ENCODE data around the gene SEL1L2. TPM values are rescaled to one million over a fixed set of nuclear protein-coding genes. Genes with fewer than 3 reads are reported as not detected.
A peak's percentile ranks its signal among the peaks of the same experiment; 100 is the strongest.

The SEL1L2 gene
- total RNA-seq, 1 experiment from 2014 or later: not detected

DNA sequence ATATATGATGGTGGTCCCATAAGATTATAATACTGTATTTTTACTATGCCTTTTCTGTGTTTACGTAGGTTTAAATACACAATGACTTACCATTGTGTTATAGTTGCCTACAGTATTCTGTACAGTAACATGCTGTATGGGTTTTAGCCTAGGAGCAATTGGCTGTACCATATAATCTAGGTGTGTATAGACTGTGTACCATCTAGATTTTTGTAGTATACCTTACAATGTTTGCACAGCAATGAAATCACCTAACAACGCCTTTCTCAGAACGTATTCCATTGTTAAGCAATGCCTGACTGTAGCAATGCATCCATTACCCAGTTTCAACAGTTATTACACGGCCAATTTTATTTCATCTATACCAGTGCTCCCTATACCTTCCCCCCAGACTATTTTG lies 15.6 kb upstream of the SEL1L2 start:
- H3K27me3 Mint-ChIP-seq (ENCODE audit: insufficient read depth, unreplicated experiment): no peaks in the 10 kb centered on the region
- no peaks in the 10 kb centered on the region for H3K9me3 ChIP-seq
- H3K4me1 ChIP-seq: no peaks in the 10 kb centered on the region
- H3K4me3 ChIP-seq (ENCODE audit: low read depth, low read length): no peak overlapping the region
- H3K4me3 Mint-ChIP-seq (ENCODE audit: unreplicated experiment): no peak overlapping the region
- H3K27ac Mint-ChIP-seq (ENCODE audit: unreplicated experiment): no peak overlapping the region
- H3K36me3 ChIP-seq (ENCODE audit: control insufficient read depth, insufficient read depth, low read length): no peaks in the 10 kb centered on the region
- intact Hi-C loops (cut with micrococcal nuclease; ENCODE audit: unreplicated experiment): no loop called here
- no peaks in the 10 kb centered on the region for H3K4me1 Mint-ChIP-seq (ENCODE audit: low read depth, unreplicated experiment)
- ChIA-PET POLR2A (no interaction called here), CTCF (no interaction called here)
- no peaks in the 10 kb centered on the region for H3K9me3 Mint-ChIP-seq (ENCODE audit: unreplicated experiment)
- no TSS peak for BruUV-seq (replicated peaks)
- TF ChIP-seq, protein P1, sequence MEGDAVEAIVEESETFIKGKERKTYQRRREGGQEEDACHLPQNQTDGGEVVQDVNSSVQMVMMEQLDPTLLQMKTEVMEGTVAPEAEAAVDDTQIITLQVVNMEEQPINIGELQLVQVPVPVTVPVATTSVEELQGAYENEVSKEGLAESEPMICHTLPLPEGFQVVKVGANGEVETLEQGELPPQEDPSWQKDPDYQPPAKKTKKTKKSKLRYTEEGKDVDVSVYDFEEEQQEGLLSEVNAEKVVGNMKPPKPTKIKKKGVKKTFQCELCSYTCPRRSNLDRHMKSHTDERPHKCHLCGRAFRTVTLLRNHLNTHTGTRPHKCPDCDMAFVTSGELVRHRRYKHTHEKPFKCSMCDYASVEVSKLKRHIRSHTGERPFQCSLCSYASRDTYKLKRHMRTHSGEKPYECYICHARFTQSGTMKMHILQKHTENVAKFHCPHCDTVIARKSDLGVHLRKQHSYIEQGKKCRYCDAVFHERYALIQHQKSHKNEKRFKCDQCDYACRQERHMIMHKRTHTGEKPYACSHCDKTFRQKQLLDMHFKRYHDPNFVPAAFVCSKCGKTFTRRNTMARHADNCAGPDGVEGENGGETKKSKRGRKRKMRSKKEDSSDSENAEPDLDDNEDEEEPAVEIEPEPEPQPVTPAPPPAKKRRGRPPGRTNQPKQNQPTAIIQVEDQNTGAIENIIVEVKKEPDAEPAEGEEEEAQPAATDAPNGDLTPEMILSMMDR (IDR thresholded peaks at IDR 0.05; ENCODE audit: insufficient read depth in 1 of 2, low read depth in 1 of 2, low read length in 1 of 2, severe bottlenecking in 1 of 2, unreplicated experiment in 1 of 2): no peak
- no peaks in the 10 kb centered on the region for H3K27me3 ChIP-seq (replicated peaks; ENCODE audit: control insufficient read depth, insufficient read depth, low read length)
- H3K36me3 Mint-ChIP-seq (ENCODE audit: insufficient read depth, unreplicated experiment): no peaks in the 10 kb centered on the region
- no peak for DNase-seq

DNA sequence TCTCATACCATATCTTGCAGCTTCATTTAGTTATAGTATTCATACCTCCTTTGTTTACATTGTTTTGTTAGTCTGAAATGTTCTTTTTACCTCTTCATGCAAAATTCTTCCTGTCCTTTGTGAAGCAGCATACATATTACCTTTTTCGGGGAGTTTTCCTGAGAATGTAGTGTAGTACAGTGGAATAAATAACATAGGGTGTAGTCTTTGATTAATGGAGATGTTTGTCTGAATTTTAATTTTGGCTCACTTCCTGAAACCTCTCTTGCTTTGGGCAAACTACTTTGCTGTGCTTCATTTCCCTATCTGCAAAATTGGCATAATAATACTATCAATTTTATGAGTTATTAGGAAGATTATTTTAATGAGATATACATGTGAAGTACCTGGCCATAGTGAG lies 10.5 kb upstream of the SEL1L2 start:
- H3K4me3 ChIP-seq (ENCODE audit: low read depth, low read length): no peak overlapping the region
- peaks cover 7% of the 10 kb centered on the region; the same call in 1 of the 2 replicates for H3K4me1 ChIP-seq
- DNase-seq: no peak
- intact Hi-C loops (cut with micrococcal nuclease; ENCODE audit: unreplicated experiment): no loop called here
- ChIA-PET POLR2A (no interaction called here), CTCF (no interaction called here)
- Mint-ChIP-seq H3K4me3 (ENCODE audit: unreplicated experiment) (no peak overlapping the region), H3K9me3 (ENCODE audit: unreplicated experiment) (no peaks in the 10 kb centered on the region), H3K27ac (ENCODE audit: unreplicated experiment) (no peak overlapping the region), H3K4me1 (ENCODE audit: low read depth, unreplicated experiment) (peaks cover 7% of the 10 kb centered on the region), H3K36me3 (ENCODE audit: insufficient read depth, unreplicated experiment) (no peaks in the 10 kb centered on the region), H3K27me3 (ENCODE audit: insufficient read depth, unreplicated experiment) (peaks cover 14% of the 10 kb centered on the region)
- no peaks in the 10 kb centered on the region for H3K9me3 ChIP-seq
- TF ChIP-seq, protein P1 (IDR thresholded peaks at IDR 0.05; ENCODE audit: insufficient read depth in 1 of 2, low read depth in 1 of 2, low read length in 1 of 2, severe bottlenecking in 1 of 2, unreplicated experiment in 1 of 2): no peak
- no peaks in the 10 kb centered on the region for H3K36me3 ChIP-seq (ENCODE audit: control insufficient read depth, insufficient read depth, low read length)
- no peaks in the 10 kb centered on the region for H3K27me3 ChIP-seq (replicated peaks; ENCODE audit: control insufficient read depth, insufficient read depth, low read length)
- no TSS peak for BruUV-seq (replicated peaks)

DNA sequence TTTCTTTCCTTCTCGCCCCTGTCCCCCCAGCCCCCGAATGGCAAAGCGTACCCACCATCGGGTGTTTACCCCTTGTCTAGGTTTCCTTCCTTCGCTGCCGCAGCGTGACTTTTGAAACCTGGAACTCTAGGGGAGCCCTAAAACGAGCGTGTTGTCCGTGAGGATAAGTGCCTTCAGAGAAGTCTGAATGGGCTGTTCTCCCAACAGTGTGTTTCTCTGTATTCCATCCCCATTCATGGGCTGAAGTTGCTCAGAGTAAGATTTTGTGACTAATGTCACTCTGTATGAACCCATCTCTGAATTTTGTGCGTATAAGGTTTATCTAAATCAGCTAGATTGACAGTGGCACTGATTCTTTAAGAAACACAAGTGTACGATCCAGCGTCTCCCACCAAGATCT lies 5.9 kb upstream of the SEL1L2 start:
- intact Hi-C loops (cut with micrococcal nuclease; ENCODE audit: unreplicated experiment): loop anchor here (10.0 kb wide), 1 partner anchor 361 kb away; the partner anchor contains the start of gene TASP1
- H3K27ac Mint-ChIP-seq (ENCODE audit: unreplicated experiment): peak overlapping the region; percentile 36
- H3K36me3 Mint-ChIP-seq (ENCODE audit: insufficient read depth, unreplicated experiment): peaks cover 9% of the 10 kb centered on the region

More for the DNA sequence above, 5.9 kb upstream of the SEL1L2 start:
- H3K27me3 ChIP-seq (replicated peaks; ENCODE audit: control insufficient read depth, insufficient read depth, low read length): no peaks in the 10 kb centered on the region
- no TSS peak for BruUV-seq (replicated peaks)
- ChIA-PET POLR2A (no interaction called here), CTCF (no interaction called here)
- Mint-ChIP-seq H3K4me1 (ENCODE audit: low read depth, unreplicated experiment) (peaks cover 7% of the 10 kb centered on the region), H3K9me3 (ENCODE audit: unreplicated experiment) (peaks cover 17% of the 10 kb centered on the region), H3K4me3 (ENCODE audit: unreplicated experiment) (peak overlapping the region; percentile 86), H3K27me3 (ENCODE audit: insufficient read depth, unreplicated experiment) (peaks cover 14% of the 10 kb centered on the region)
- DNase-seq: no peak
- TF ChIP-seq, protein P1 (IDR thresholded peaks at IDR 0.05; ENCODE audit: insufficient read depth in 1 of 2, low read depth in 1 of 2, low read length in 1 of 2, severe bottlenecking in 1 of 2, unreplicated experiment in 1 of 2): no peak
- H3K4me3 ChIP-seq (ENCODE audit: low read depth, low read length): peak overlapping the region; percentile 97
- peaks cover 7% of the 10 kb centered on the region; the same call in 1 of the 2 replicates for H3K4me1 ChIP-seq
- H3K36me3 ChIP-seq (ENCODE audit: control insufficient read depth, insufficient read depth, low read length): no peaks in the 10 kb centered on the region
- H3K9me3 ChIP-seq: peaks cover 6% of the 10 kb centered on the region; the same call in 1 of the 2 replicates

Measured in Caco-2 (cell line).